ENCODE results near the gene TBC1D1.

Gene TBC1D1

DNA sequence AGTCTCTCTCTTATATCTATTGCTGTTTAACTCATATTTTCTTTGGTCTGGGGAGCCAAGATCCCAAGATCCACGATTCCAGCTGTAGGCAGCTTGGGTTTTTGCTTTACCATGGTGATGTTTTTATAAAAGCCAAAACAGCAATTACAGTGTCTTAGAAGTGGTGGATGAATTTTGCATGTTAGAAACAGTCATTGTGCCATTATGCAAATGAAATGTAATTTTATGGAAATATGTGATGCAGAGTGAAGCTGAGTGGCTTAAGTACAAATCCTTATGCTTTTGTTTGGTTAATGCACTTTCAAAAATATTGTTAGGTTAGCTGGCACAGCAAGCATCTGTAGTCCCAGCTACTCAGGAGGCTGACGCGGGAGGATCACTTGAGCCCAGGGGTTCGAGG is 36.5 kb downstream of the TBC1D1 start:
- no peak for DNase-seq (ENCODE audit: insufficient read length, low spot score)
- no peak for FAIRE-seq
- no peak for TF ChIP-seq POLR2A (IDR thresholded peaks at IDR 0.05; ENCODE audit: low read depth, low read length)

DNA sequence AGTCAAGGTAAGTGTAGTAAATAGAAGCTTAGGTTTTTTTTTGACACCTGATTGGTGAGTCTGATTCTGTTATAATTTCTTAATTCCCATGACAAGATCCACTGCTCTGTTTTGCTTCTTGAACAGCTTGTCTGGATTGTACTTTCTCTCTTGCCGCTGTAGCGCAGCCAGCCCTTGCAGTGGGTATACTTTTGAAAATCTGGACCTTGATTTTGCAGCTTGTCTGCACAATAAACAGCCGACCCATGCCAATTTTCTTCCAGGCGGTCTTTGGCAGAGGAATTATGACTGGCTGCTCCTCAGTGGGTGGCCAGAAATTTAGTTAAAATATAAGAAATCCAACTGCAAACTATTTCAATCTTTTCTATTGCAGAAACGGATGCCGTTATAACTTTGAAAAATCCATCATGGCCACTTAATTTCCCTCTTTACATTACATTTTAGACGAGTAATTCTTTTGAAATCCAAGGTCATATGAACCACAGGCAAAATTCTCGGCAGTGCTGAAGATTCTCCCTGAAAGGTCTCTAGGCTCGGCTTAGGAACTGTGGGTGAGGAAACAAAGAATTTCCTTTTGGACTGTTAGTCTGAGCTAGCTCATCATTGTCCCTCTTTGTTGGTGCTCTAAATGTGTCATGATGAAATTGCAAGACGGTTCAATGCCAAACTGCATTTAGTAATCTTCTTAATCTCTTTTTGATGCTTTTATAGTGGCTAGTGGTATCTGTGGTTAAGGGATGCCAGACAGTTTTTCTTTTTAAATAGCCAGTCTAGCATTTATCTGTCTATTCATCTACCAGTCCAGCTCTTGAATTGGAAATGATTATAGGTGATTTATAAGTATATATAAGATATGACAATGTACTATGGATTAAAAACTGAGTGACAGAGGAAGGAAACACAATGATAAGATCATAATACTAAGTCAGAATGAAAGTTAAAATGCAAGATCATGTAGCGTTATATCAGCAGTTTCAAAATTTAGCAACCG is 37.8 kb downstream of the TBC1D1 start:
- no peak for FAIRE-seq
- DNase-seq (ENCODE audit: insufficient read length, low spot score) = no peak
- TF ChIP-seq POLR2A (IDR thresholded peaks at IDR 0.05; ENCODE audit: low read depth, low read length) = no peak

DNA sequence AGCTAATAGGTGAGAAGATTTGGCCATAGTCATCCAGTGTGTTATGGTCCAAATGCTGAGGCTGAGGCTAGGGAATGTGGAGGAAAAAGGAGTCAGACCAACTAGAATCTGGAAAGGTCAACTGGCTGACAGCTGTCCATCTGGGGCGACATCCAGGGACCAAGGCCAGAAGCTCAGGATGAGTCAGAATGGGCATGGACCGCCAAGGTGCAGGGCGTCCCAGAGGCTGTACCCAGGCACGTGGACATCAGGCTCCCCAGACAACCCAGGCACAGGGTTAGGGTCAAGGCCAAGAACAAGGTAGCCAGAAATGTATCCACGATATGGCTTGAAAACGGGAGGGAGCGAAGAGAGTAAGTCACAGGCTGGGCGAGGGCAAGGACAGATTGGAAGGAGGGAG is 43.2 kb downstream of the TBC1D1 start:
- DNase-seq (ENCODE audit: insufficient read length, low spot score) (no peak), FAIRE-seq (no peak)
- no peak for TF ChIP-seq POLR2A (IDR thresholded peaks at IDR 0.05; ENCODE audit: low read depth, low read length)

DNA sequence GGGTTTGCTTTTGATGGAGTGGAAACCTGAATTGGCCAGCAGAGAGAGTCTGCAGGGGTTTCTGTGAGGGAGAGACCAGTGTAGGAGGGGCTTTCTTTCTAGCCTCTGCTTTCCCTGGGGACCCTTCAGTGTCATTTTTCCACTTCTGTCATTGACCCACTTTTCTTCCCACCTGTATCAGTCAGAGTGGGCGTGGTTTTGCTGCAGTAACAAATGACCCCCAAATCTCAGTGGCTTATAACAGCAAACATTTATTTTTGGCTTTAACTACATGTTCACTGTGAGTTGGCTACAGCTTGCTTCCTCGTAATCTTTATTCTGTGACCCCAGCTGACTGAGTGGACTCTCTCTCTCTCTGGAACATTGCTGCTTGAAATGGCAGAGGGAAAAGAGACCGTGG is 43.7 kb downstream of the TBC1D1 start:
- DNase-seq (ENCODE audit: insufficient read length, low spot score) (no peak), FAIRE-seq (no peak)
- TF ChIP-seq POLR2A (IDR thresholded peaks at IDR 0.05; ENCODE audit: low read depth, low read length) = no peak

DNA sequence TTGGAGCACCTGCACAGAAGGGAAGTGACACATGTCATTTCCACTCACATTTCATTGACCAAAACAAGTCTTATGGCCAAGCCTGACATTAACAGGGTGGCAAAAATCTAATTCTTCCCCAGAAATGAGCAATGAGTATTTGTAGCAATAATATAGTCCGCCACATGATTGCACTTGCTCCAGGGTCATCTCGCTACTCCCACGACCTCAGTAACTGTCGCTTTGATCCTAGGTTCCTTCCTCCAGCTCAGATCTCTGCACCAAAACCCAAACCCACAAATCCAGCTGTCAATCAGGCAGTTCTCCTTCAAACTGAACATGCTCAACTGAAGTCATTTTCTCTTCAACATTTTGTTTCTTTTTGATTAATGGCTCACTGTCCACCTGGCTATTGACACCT is 44.1 kb downstream of the TBC1D1 start:
- FAIRE-seq = no peak

DNA sequence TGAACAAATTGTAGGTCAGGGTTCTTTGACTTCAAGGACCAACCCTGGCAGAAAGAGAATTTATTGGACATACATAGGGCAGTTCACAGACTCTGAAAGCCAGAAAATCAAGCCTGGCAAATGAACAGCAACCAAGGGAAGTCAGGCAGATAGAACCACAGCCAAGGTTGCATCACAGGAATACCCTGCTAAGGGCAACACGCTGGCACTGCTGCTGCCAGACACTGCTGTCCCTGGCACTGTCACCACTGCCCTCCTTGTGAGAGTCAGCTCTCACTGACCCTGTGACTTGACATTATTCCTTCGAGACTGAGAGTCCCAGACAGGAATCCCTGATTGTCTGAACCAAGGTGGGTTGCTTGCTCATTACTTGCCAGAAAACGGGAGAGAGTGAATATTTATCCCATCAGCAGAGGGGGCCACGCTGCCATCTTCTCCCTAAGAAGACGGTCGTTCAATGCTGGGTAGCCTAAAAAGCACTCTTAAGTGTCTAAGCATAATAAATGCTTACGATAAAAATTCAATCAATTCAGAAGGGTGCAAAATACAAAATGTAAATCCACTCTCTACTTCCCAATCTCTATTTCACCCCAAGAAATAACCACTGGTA is 46.1 kb downstream of the TBC1D1 start:
- FAIRE-seq (no peak), DNase-seq (ENCODE audit: insufficient read length, low spot score) (no peak)
- TF ChIP-seq POLR2A (IDR thresholded peaks at IDR 0.05; ENCODE audit: low read depth, low read length) = no peak

More for the DNA sequence above, 44.1 kb downstream of the TBC1D1 start:
- TF ChIP-seq POLR2A (IDR thresholded peaks at IDR 0.05; ENCODE audit: low read depth, low read length) = no peak
- no peak for DNase-seq (ENCODE audit: insufficient read length, low spot score)

DNA sequence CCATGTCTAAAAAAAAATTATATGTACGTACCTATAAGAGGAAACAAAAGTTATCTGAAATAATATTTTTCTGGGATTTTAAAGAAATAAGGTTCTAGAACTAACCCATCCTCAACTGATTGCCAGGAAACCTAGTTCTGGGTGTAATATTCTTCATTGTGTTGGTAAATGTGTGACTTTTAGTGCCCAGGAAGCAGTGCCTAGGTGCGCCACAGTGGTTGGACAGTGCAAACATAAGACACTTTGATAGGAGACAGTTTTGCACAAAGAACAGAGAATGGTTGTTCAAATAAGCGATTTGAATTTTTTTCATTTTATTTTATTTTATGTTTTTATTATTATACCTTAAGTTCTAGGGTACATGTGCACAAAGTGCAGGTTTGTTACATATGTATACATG is 47.3 kb downstream of the TBC1D1 start:
- FAIRE-seq = no peak
- no peak for TF ChIP-seq POLR2A (IDR thresholded peaks at IDR 0.05; ENCODE audit: low read depth, low read length)
- DNase-seq (ENCODE audit: insufficient read length, low spot score) = no peak

DNA sequence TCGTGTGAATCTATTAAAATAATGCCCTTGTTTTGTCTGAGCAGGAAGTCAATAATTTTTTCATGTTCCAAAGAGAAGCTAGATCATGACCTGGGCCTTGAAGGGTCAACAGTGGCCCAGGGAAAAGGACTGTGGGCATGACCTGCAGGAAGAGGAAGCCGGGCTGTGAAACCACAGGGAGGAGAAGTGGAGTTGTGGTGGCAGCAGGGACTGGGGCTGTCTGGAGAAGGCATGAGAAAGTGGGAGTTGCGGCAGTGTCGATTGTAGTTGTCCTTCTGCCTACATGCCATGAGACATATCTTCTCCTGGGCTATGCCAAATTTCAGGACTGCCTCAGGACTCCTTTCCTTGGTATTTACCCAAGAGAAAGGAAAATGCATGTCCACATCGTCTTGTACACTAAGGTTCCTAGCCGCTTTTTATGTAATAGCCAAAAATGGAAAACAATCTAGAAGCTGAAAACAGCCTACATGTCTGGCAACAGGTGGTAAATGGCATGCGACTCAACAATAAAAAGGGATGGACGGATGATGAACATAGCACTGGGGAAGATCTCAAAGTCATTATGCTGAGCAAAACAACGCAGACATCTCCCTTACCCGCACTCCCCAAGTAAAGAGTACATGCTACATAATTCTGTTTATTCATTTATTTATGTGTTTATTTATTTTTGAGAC is 55.8 kb downstream of the TBC1D1 start:
- FAIRE-seq = no peak
- no peak for DNase-seq (ENCODE audit: insufficient read length, low spot score)

DNA sequence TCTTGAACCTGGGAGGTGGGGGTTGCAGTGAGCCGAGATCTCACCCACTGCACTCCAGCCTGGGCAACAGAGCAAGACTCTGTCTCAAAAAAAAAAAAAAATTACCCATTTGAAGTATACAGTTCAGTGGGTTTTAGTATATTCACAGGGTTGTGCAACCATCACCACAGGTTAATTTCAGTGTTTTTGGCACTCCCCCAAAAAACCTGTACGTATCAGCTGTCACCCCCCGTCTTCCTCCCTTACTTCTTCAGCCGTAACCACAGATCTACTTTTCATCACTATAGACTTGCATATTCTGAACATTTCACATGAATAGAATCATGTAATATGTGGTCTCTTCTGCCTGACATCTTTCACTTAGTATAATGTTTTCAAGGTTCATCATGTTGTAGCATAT is 57.7 kb downstream of the TBC1D1 start:
- FAIRE-seq = no peak
- no peak for DNase-seq (ENCODE audit: insufficient read length, low spot score)
- TF ChIP-seq POLR2A (IDR thresholded peaks at IDR 0.05; ENCODE audit: low read depth, low read length) = no peak

More for the DNA sequence above, 55.8 kb downstream of the TBC1D1 start:
- no peak for TF ChIP-seq POLR2A (IDR thresholded peaks at IDR 0.05; ENCODE audit: low read depth, low read length)

DNA sequence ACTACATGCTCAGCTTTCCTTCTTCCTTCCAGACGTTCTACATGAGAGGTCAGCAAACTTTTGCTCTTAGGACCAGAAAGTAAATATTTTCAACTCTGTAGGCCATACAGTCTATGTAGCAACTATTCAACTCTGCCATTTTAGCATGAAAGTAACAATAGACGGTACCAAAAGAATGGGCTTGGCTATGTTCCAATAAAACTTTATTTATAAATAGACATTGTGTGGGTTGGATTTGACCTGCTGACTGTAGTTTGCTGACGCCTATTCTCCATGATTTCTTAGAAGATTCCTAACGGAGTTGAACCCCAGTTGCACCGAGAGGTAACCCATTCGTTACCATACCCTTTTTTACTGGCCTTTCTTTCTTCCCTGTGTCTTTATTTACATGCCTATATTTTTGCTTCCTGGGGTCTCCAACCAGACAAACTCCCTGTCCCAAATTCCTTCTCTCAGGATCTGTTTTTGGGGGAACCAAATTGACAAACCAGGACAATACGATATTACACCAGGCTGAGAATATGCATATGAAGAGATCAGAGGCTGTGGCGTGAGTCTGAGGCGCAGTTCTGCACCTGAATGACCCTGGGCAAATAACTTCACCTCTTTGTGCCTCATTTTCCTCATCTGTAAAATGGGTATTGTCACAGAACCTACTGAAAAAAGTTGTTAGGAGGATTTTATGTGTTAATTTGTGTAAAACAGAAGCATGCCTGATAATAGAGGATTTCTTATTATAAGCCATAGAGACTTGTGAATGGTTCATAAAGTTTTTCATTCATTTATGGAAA is 58.9 kb downstream of the TBC1D1 start:
- FAIRE-seq = no peak
- no peak for TF ChIP-seq POLR2A (IDR thresholded peaks at IDR 0.05; ENCODE audit: low read depth, low read length)
- no peak for DNase-seq (ENCODE audit: insufficient read length, low spot score)

DNA sequence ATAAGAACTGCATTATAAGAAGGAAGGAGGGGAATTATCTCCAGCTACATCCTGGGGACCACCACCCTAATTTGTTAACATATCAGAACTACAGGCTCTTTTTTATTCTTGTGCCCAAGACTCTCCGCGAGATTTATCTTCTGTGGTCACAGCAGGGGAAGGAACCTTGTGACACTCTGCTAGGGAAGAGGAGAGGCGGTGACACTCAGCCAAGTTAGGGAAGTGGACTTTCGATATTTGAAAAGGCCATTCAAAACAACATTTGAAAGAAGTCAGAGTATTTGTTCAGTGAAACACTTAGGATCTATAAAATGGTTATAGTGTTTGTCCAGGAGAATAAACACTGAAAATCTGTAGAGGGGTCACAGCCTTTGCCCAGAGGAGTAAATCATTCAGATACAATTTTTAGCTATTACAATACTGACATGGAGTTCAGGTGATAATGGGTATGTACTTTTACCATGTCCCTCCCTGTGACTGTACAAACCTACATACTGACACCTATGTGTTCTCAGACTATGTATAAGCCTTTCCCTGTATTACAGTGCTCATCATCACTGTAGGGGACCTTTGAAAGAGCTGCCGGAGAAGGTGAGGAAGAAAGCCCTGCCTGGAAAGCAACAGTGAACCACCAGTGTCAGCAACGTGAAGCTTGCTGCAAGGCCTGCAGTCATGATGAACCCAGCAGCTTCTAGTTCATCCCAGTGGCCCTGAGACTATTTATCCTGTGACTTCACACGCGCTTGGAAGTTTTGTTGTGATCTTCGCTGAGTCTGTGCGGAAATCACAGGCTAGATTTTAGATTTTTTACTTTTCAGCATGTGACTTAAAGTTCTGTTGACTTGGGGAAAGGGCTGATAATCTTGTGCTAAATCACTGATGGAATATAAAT is 60.8 kb downstream of the TBC1D1 start:
- DNase-seq (ENCODE audit: insufficient read length, low spot score) = no peak

DNA sequence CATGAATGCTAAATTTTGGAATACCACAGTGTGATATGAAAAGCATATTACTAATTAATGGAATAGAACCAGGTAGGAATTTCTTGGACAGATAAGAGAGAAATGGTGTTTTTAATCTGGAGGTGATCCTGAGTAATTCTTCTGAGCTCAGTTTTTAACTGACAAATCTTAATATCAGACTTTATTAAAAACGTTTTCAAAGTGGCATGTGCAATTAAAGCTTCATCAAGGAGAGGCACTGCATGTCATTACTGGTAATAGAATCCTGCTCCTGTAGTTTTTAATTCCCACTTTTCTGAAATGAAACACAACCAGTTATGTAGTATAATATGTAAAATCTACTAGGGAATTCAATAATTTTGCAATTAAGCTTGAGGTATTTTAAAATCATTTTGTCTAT is 62.3 kb downstream of the TBC1D1 start:
- TF ChIP-seq POLR2A (IDR thresholded peaks at IDR 0.05; ENCODE audit: low read depth, low read length) = no peak
- DNase-seq (ENCODE audit: insufficient read length, low spot score) (no peak), FAIRE-seq (no peak)

More for the DNA sequence above, 60.8 kb downstream of the TBC1D1 start:
- no peak for TF ChIP-seq POLR2A (IDR thresholded peaks at IDR 0.05; ENCODE audit: low read depth, low read length)
- no peak for FAIRE-seq
